NCI-H146 (cell line): ENCODE measurements around the gene ZNHIT2.
A peak's percentile ranks its signal among the peaks of the same experiment; 100 is the strongest.

ENCODE experiments used
- DNase-seq: peaks from one replicate; lab custom pipeline; 2025; lab: John Stamatoyannopoulos, UW

The ZNHIT2 gene

DNA sequence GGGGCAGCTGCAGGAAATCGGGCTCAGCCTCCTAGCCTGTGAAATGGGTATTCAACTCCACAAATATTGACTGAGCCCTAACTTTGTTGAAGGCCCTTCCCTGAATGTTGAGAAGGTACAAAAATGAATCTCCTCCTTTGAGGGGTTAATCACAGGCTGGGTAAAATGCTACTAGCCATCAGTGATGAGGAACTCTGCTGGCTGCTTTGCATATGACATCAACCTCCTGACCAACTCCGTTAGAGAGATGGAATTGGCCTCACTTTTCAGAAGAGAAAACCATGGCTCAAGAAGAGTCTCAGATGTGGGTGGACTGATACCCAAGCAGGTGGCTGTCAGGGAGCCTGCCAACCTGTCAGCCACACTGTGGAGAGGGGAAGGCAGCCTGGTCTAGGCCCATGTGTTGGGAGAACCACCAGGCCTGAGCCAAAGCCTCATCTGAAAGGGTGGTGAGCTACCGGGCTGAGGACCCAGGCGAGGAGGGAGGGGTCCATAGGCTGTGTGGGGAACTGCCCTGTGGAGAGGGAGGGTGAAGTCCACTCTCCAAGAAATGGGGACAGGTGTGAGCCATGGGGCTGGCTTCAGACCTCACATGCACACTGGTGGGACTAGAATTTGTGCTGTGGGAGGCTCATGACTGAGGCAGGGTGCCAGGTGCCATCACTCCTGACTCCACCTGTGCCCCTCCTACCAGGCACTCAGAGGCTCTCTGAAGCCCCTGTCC is 45.4 kb downstream of the ZNHIT2 start:
- no peak for DNase-seq

- no peak for DNase-seq
Observed at GRCh38 chr11:65069217-65069616, 48.3 kb downstream of the ZNHIT2 start.

- no peak for DNase-seq
Observed at GRCh38 chr11:65067446-65067845, 50.1 kb downstream of the ZNHIT2 start.

DNA sequence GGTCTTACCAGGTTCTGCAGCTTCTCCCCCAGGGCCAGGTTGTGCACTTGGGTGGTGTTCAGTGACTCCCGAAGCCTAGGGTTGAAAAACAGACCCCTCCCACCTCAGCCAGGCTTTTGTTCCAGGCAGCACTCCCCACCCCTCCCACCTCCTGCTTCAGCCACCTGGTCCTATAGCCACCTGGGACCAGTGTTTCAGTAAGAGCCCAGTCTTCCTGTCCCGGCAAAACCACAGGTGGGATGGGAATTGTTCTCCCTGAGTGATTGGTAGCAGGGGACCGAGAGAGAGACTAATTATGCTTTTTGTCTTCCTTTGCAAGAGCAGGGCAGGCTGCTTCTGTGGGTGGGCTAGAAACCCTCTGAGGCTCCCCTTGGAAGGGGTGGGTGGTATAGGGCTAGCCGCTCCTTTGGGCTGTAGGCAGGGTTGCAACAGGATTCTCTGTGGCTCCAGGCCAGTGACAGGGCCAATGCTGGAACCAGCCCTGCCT is 50.7 kb downstream of the ZNHIT2 start:
- DNase-seq, result peak; percentile 95
